Immature natural killer cell (primary cell): ENCODE measurements around the gene RPA4. TPM values are rescaled to one million over a fixed set of nuclear protein-coding genes. Genes with fewer than 3 reads are reported as not detected.

Experiments
- DNase-seq, 3 donors: peaks; one replicate each; pipeline ENCODE4 v3.0.0; 2022; ENCODE audit warnings: mixed read lengths in 1 of 3
- H3K27ac Mint-ChIP-seq, 6 donors: one replicate each; pipeline ENCODE4 v1.8.0; 2020; ENCODE audit warnings: mixed read lengths in 6 of 6, mild to moderate bottlenecking in 5 of 6, inconsistent platforms in 4 of 6, moderate library complexity in 3 of 6
- H3K27me3 Mint-ChIP-seq, 3 donors: one replicate each; pipeline ENCODE4 v1.8.0; 2020 to 2021; ENCODE audit warnings: low read depth in 3 of 3, mild to moderate bottlenecking in 3 of 3, mixed read lengths in 3 of 3, moderate library complexity in 3 of 3, inconsistent platforms in 1 of 3
- H3K36me3 Mint-ChIP-seq, 3 donors: one replicate each; pipeline ENCODE4 v1.8.0; 2020; ENCODE audit warnings: mixed read lengths in 3 of 3, inconsistent platforms in 2 of 3, mild to moderate bottlenecking in 2 of 3
- H3K4me1 Mint-ChIP-seq, 2 donors: one replicate each; pipeline ENCODE4 v1.8.0; 2020; ENCODE audit warnings: inconsistent platforms in 2 of 2, mild to moderate bottlenecking in 2 of 2, mixed read lengths in 2 of 2, moderate library complexity in 1 of 2
- H3K4me3 Mint-ChIP-seq, 5 donors: one replicate each; pipeline ENCODE4 v1.8.0; 2020; ENCODE audit warnings: mild to moderate bottlenecking in 5 of 5, mixed read lengths in 5 of 5, inconsistent platforms in 3 of 5, moderate library complexity in 3 of 5
- H3K9me3 Mint-ChIP-seq, 6 donors: one replicate each; pipeline ENCODE4 v1.8.0; 2020; ENCODE audit warnings: mild to moderate bottlenecking in 6 of 6, mixed read lengths in 6 of 6, inconsistent platforms in 4 of 6, moderate library complexity in 3 of 6
- polyA plus RNA-seq, 3 donors: library from polyadenylated mRNA; unstranded; fragments of 300-500 nt; fragmentation: Illumina TruSeq; gene quantifications; one replicate each; pipeline ENCODE4 v1.2.3, GENCODE V29; 2021

RPA4 gene
- polyA plus RNA-seq, 3 donors from 2014 or later = 0.49 TPM; not detected in 2

- Mint-ChIP-seq H3K4me3 (no peak overlapping the region), H3K36me3 (peaks cover 0 to 4% (median 3%) of the 10 kb centered on the region in 3 donors), H3K4me1 (no peaks in the 10 kb centered on the region), H3K27me3 (peaks cover 0 to 4% (median 0%) of the 10 kb centered on the region in 3 donors), H3K27ac (no peak overlapping the region), H3K9me3 (no peaks in the 10 kb centered on the region)
- DNase-seq = no peak
Measured at GRCh38 chrX:96907516-96908272, 24.0 kb downstream of the RPA4 start.

GRCh38 chrX:96909291-96909690 is 25.6 kb downstream of the RPA4 start:
- Mint-ChIP-seq H3K36me3 (peaks cover 0 to 4% (median 3%) of the 10 kb centered on the region in 3 donors), H3K27ac (no peak overlapping the region), H3K4me1 (no peaks in the 10 kb centered on the region), H3K4me3 (no peak overlapping the region), H3K27me3 (peaks cover 0 to 4% (median 0%) of the 10 kb centered on the region in 3 donors), H3K9me3 (no peaks in the 10 kb centered on the region)
- DNase-seq = no peak

GRCh38 chrX:96918864-96919263 is 35.2 kb downstream of the RPA4 start:
- Mint-ChIP-seq H3K4me1 (no peaks in the 10 kb centered on the region), H3K4me3 (no peak overlapping the region), H3K9me3 (no peaks in the 10 kb centered on the region), H3K27ac (no peak overlapping the region), H3K36me3 (peaks cover 0 to 19% (median 3%) of the 10 kb centered on the region in 3 donors), H3K27me3 (peaks cover 0 to 4% (median 3%) of the 10 kb centered on the region in 3 donors)
- no peak for DNase-seq

- H3K4me3 Mint-ChIP-seq = no peak overlapping the region
- no peaks in the 10 kb centered on the region for H3K4me1 Mint-ChIP-seq
- H3K27me3 Mint-ChIP-seq = peaks cover 0 to 4% (median 3%) of the 10 kb centered on the region in 3 donors
- H3K36me3 Mint-ChIP-seq = peaks cover 0 to 19% (median 3%) of the 10 kb centered on the region in 3 donors
- no peak overlapping the region for H3K27ac Mint-ChIP-seq
- H3K9me3 Mint-ChIP-seq = no peaks in the 10 kb centered on the region
- DNase-seq = no peak
Measured at GRCh38 chrX:96919672-96920071, 36.0 kb downstream of the RPA4 start.

DNA sequence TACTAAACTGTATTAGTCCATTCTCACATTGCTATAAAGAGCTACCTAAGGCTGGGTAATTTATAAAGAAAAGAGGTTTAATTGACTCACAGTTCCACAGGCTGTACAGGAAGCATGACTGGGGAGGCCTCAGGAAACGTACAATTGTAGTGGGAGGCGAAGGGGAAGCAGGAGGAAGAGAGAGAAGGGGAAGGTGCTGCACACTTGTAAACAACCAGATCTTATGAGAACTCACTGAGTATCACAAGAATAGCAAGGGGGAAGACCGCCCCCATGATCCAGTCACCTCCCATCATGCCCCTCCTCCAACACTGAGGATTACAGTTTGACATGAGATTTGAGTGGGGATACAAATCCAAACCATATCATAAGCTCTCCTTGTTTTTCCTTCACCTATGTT is 40.9 kb downstream of the RPA4 start:
- Mint-ChIP-seq H3K9me3 (no peaks in the 10 kb centered on the region), H3K4me3 (no peak overlapping the region), H3K27ac (no peak overlapping the region), H3K4me1 (no peaks in the 10 kb centered on the region), H3K36me3 (peaks cover 0 to 23% (median 3%) of the 10 kb centered on the region in 3 donors), H3K27me3 (peaks cover 0 to 2% (median 0%) of the 10 kb centered on the region in 3 donors)
- no peak for DNase-seq

DNA sequence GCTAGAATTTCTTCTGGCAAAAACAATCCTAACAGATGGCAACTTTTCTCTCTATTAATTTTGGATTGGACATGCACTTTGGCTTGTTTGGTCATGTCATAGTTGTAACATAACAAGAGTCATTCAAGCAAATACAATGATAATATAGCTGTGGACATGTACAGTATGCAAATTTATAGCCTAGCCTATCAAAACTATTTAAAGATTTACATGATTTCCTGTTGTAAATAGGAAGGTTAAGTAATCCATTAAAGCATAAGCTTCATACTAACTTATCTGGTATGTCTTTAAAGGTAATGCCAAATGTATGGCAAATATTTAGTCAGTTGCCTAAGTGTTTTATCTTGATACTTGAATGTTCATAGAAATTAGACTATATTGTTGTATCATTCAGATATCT is 45.3 kb downstream of the RPA4 start:
- no peaks in the 10 kb centered on the region for H3K4me1 Mint-ChIP-seq
- no peaks in the 10 kb centered on the region for H3K9me3 Mint-ChIP-seq
- H3K36me3 Mint-ChIP-seq = peaks cover 0 to 8% (median 0%) of the 10 kb centered on the region in 3 donors
- no peak overlapping the region for H3K27ac Mint-ChIP-seq
- DNase-seq = no peak
- peaks cover 2% of the 10 kb centered on the region in 3 donors for H3K27me3 Mint-ChIP-seq
- H3K4me3 Mint-ChIP-seq = no peak overlapping the region

Other genes with a start within 250 kb of the RPA4 start
- 10 to 100 TPM in 1 of 3 donors, 1 to 10 TPM in 2; 5.5 to 10.9 (median 9.6) TPM for gene DIAPH2, start 199.1 kb upstream of the RPA4 start, polyA plus RNA-seq